HG03045 (cell line): Measurements from ENCODE around the gene CREB3.

ENCODE experiments used
- ATAC-seq: cut with Tn5 transposase; IDR thresholded peaks from one replicate; pipeline ENCODE4 v1.9.1; 2021; ENCODE audit warnings: mild to moderate bottlenecking, moderate library complexity; ENCODE audit not compliant: unreplicated experiment

The CREB3 gene

GRCh38 chr9:35771943-35772342 lies 39.5 kb downstream of the CREB3 start:
- no peak for ATAC-seq

GRCh38 chr9:35774907-35775635 lies 42.6 kb downstream of the CREB3 start:
- ATAC-seq = no peak

GRCh38 chr9:35776018-35776417 lies 43.6 kb downstream of the CREB3 start:
- no peak for ATAC-seq

GRCh38 chr9:35778496-35778895 lies 46.0 kb downstream of the CREB3 start:
- no peak for ATAC-seq

- ATAC-seq = no peak
These were observed 48.6 kb downstream of the CREB3 start for GRCh38 chr9:35781066-35781465.

- ATAC-seq = no peak
These were observed 51.0 kb downstream of the CREB3 start for GRCh38 chr9:35783418-35783817.
